ENCODE results near the gene MED13. TPM values are rescaled to one million over a fixed set of nuclear protein-coding genes. Genes with fewer than 3 reads are reported as not detected.
"Not testable (repeated sequence)": the region's sequence is repeated elsewhere in the genome, so short reads cannot be mapped to it uniquely, and the experiment has no call there.

The MED13 gene
- total RNA-seq, 1 donor from 2014 or later, result 54.8 TPM

- H3K9me3 Mint-ChIP-seq, result no peaks in the 10 kb centered on the region
- no peak overlapping the region for H3K27ac Mint-ChIP-seq (ENCODE audit: unreplicated experiment)
- H3K36me3 Mint-ChIP-seq (ENCODE audit: low read depth), result no peaks in the 10 kb centered on the region
- H3K27me3 Mint-ChIP-seq (ENCODE audit: low read depth), result no peaks in the 10 kb centered on the region
- no peak overlapping the region for H3K4me3 Mint-ChIP-seq
- DNase-seq (ENCODE audit: low read depth, low spot score), result no peak
- no peak for TF ChIP-seq CTCF (conservative IDR thresholded peaks at IDR 0.05)
- no peaks in the 10 kb centered on the region for H3K4me1 Mint-ChIP-seq
Observed at GRCh38 chr17:62080647-62081046, 15.6 kb upstream of the MED13 start.

GRCh38 chr17:62078009-62078408, 12.9 kb upstream of the MED13 start:
- TF ChIP-seq CTCF (conservative IDR thresholded peaks at IDR 0.05), result no peak
- no peak for DNase-seq (ENCODE audit: low read depth, low spot score)
- H3K27ac Mint-ChIP-seq (ENCODE audit: unreplicated experiment), result no peak overlapping the region

DNA sequence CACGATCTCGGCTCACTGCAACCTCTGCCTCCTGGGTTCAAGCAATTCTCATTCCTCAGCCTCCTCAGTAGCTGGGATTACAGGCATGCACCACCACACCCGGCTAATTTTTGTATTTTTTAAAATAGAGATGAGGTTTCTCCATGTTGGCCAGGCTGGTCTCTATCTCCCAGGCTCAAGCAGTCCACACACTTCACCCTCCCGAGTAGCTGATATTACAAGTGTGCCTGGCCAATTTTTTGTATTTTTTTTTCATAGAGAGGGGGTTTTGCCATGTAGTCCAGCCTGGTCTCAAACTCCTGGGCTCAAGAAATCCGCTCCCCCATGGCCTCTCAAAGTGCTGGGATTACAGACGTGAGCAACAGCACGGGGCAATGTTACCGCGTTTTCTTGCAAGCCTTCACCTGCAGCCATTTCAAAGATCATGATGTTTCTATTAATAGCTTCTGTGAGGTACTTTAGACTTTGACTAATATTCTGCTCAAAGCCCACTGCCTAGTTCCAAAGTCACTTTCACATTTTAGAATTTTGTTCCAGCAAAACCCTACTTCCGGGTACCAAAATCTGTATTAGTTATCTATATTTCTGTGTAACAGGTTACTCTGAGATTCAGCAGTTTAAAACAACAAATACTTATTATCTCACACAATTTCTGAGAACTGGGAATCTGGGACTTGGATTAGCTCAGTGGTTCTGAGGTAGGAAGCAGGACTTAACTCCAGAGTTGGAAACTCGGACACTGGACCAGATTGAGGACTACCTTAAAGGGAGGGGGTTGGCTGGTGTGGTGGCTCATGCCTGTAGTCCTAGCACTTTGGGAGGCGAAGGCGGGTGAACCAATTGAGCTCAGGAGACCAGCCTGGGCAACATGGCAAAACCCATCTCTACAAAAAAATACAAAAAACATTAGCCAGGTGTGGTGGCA, 12.0 kb upstream of the MED13 start:
- Mint-ChIP-seq H3K27ac (ENCODE audit: unreplicated experiment) (no peak overlapping the region), H3K4me1 (no peaks in the 10 kb centered on the region), H3K27me3 (ENCODE audit: low read depth) (no peaks in the 10 kb centered on the region), H3K9me3 (no peaks in the 10 kb centered on the region), H3K36me3 (ENCODE audit: low read depth) (no peaks in the 10 kb centered on the region), H3K4me3 (no peak overlapping the region)
- no peak for TF ChIP-seq CTCF (conservative IDR thresholded peaks at IDR 0.05)
- DNase-seq (ENCODE audit: low read depth, low spot score), result no peak

More at GRCh38 chr17:62078009-62078408, 12.9 kb upstream of the MED13 start:
- Mint-ChIP-seq H3K36me3 (ENCODE audit: low read depth) (no peaks in the 10 kb centered on the region), H3K9me3 (no peaks in the 10 kb centered on the region), H3K4me1 (no peaks in the 10 kb centered on the region), H3K27me3 (ENCODE audit: low read depth) (no peaks in the 10 kb centered on the region), H3K4me3 (no peak overlapping the region)

DNA sequence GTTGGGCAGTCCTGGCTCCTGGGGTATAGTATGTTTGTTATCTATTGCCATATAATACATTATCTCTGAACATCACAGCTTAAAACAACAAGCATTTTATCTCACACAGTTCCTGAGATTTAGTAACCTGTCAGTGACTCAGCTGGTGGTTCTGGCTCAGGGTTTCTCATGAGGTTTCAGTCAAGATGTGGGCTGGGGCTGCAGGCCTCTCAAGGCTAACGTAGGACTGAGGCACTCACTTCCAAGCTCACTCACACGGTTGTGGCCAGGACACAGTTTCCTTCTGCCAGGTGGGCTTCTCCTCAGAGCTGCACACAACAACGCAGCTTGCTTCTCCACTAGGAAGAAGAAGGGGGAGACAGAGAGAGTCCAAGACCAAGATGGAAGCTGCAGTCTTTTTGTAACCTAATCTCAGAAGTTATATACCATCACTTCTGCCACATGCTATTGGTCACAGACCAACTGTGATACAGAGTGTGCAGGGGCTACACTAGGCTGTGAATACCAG, 10.3 kb upstream of the MED13 start:
- Mint-ChIP-seq H3K36me3 (ENCODE audit: low read depth) (no peaks in the 10 kb centered on the region), H3K4me1 (no peaks in the 10 kb centered on the region), H3K4me3 (no peak overlapping the region), H3K27ac (ENCODE audit: unreplicated experiment) (no peak overlapping the region), H3K27me3 (ENCODE audit: low read depth) (no peaks in the 10 kb centered on the region), H3K9me3 (no peaks in the 10 kb centered on the region)
- no peak for TF ChIP-seq CTCF (conservative IDR thresholded peaks at IDR 0.05)
- no peak for DNase-seq (ENCODE audit: low read depth, low spot score)

- no peaks in the 10 kb centered on the region for H3K36me3 Mint-ChIP-seq (ENCODE audit: low read depth)
- H3K27me3 Mint-ChIP-seq (ENCODE audit: low read depth), result no peaks in the 10 kb centered on the region
- H3K4me3 Mint-ChIP-seq, result no peak overlapping the region
- no peaks in the 10 kb centered on the region for H3K4me1 Mint-ChIP-seq
- H3K27ac Mint-ChIP-seq (ENCODE audit: unreplicated experiment), result no peak overlapping the region
- no peaks in the 10 kb centered on the region for H3K9me3 Mint-ChIP-seq
- no peak for TF ChIP-seq CTCF (conservative IDR thresholded peaks at IDR 0.05)
- DNase-seq (ENCODE audit: low read depth, low spot score), result no peak
Observed at GRCh38 chr17:62073993-62074392, 8.9 kb upstream of the MED13 start.

DNA sequence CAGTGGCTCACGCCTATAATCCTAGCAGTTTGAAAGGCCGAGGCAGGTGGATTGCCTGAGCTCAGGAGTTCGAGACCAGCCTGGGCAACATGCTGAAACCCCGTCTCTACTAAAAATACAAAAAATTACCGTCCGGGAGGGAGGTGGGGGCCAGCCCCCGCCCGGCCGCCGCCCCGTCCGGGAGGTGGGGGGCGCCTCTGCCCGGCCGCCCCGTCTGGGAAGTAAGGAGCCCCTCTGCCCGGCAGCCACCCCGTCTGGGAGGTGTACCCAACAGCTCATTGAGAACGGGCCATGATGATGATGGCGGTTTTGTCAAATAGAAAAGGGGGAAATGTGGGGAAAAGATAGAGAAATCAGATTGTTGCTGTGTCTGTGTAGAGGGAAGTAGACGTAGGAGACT, 7.8 kb upstream of the MED13 start:
- not testable (repeated sequence) for H3K27me3 Mint-ChIP-seq (ENCODE audit: low read depth); H3K9me3 Mint-ChIP-seq; H3K4me3 Mint-ChIP-seq; DNase-seq (ENCODE audit: low read depth, low spot score); H3K36me3 Mint-ChIP-seq (ENCODE audit: low read depth); H3K27ac Mint-ChIP-seq (ENCODE audit: unreplicated experiment); H3K4me1 Mint-ChIP-seq

Measured in neural crest cell (in vitro differentiated cells).